GM20000 (cell line): ENCODE results near the gene FGD3.

Experiments used
- DNase-seq: peaks from one replicate; pipeline ENCODE4 v3.0.0; 2012; ENCODE audit warnings: low spot score
- CTCF ChIP-seq: IDR thresholded peaks from 2 replicates; pipeline ENCODE4 v1.5.1; 2012; ENCODE audit warnings: mild to moderate bottlenecking, control low read depth; ENCODE audit errors: extremely low read depth, missing control alignments

The FGD3 gene

GRCh38 chr9:92948632-92949031 is 1.3 kb downstream of the FGD3 start:
- no peak for TF ChIP-seq CTCF

GRCh38 chr9:92949266-92949982 is 2.1 kb downstream of the FGD3 start:
- no peak for TF ChIP-seq CTCF
- no peak for DNase-seq

More at GRCh38 chr9:92948632-92949031, 1.3 kb downstream of the FGD3 start:
- no peak for DNase-seq

- TF ChIP-seq CTCF, result no peak
- no peak for DNase-seq
Measured at GRCh38 chr9:92950359-92950955, 3.1 kb downstream of the FGD3 start.

GRCh38 chr9:92952906-92953610 is 5.7 kb downstream of the FGD3 start:
- no peak for TF ChIP-seq CTCF
- DNase-seq, result no peak

- TF ChIP-seq CTCF, result no peak
- no peak for DNase-seq
Measured at GRCh38 chr9:92954049-92954861, 6.9 kb downstream of the FGD3 start.

- no peak for TF ChIP-seq CTCF
- DNase-seq, result no peak
Measured at GRCh38 chr9:92954886-92955285, 7.6 kb downstream of the FGD3 start.
